GM12891 (cell line): ENCODE results near the gene ITPKA.

Experiments used
- DNase-seq: peaks from one replicate; pipeline ENCODE4 v3.0.0; 2011; ENCODE audit warnings: low spot score; ENCODE audit not compliant: insufficient read length
- FAIRE-seq: peaks from 2 replicates; lab custom pipeline; 2011; peaks lifted over from hg19 to GRCh38; lab: Jason Lieb, UNC
- PAX5 ChIP-seq: IDR thresholded peaks from 2 replicates; pipeline ENCODE4 v1.6.1; 2011; ENCODE audit warnings: low read length, moderate library complexity, mild to moderate bottlenecking; ENCODE audit not compliant: insufficient read depth, severe bottlenecking
- POLR2A ChIP-seq: IDR thresholded peaks from 2 replicates; pipeline ENCODE4 v1.6.1; 2011; ENCODE audit warnings: low read depth, low read length, control low read depth
- POLR2AphosphoS5 ChIP-seq: IDR thresholded peaks from 2 replicates; pipeline ENCODE4 v1.6.1; 2011; ENCODE audit warnings: low read depth, low read length, control low read depth
- POU2F2 ChIP-seq: IDR thresholded peaks from 2 replicates; pipeline ENCODE4 v1.6.1; 2011; ENCODE audit warnings: low read depth, mild to moderate bottlenecking, control low read depth, low read length, moderate library complexity
- SPI1 ChIP-seq: IDR thresholded peaks from 2 replicates; pipeline ENCODE4 v1.6.1; 2011; ENCODE audit warnings: low read depth, low read length, control low read depth
- TAF1 ChIP-seq: IDR thresholded peaks from 2 replicates; pipeline ENCODE4 v1.6.1; 2011; ENCODE audit warnings: low read depth, low read length, control low read depth

The ITPKA gene

GRCh38 chr15:41474941-41475340 is 18.7 kb upstream of the ITPKA start:
- FAIRE-seq (no peak), DNase-seq (no peak)
- no peak for TF ChIP-seq PAX5
- no peak for TF ChIP-seq POLR2AphosphoS5
- no peak for TF ChIP-seq POU2F2
- no peak for TF ChIP-seq SPI1
- no peak for TF ChIP-seq POLR2A
- TF ChIP-seq TAF1 = no peak

- TF ChIP-seq SPI1 (no peak), POLR2AphosphoS5 (no peak)
- FAIRE-seq = no peak
These were observed 17.1 kb upstream of the ITPKA start for GRCh38 chr15:41476416-41477048.

GRCh38 chr15:41480396-41481140 is 13.1 kb upstream of the ITPKA start:
- TF ChIP-seq SPI1 (no peak), POLR2A (no peak), PAX5 (no peak), POU2F2 (no peak), TAF1 (no peak), POLR2AphosphoS5 (no peak)
- FAIRE-seq = no peak
- DNase-seq = no peak

More at GRCh38 chr15:41476416-41477048, 17.1 kb upstream of the ITPKA start:
- no peak for DNase-seq

GRCh38 chr15:41482110-41482877 is 11.4 kb upstream of the ITPKA start:
- DNase-seq (no peak), FAIRE-seq (no peak)
- no peak for TF ChIP-seq POLR2A

GRCh38 chr15:41483115-41483514 is 10.6 kb upstream of the ITPKA start:
- peak; percentile 62 for DNase-seq
- no peak for TF ChIP-seq TAF1
- TF ChIP-seq POU2F2 = peak; percentile 91; the same call in 1 of the 2 replicates
- peak; percentile 85 for TF ChIP-seq SPI1
- TF ChIP-seq POLR2A = no peak
- TF ChIP-seq PAX5 = no peak
- peak; percentile 93 for FAIRE-seq

- no peak for TF ChIP-seq TAF1
- no peak for TF ChIP-seq PAX5
- TF ChIP-seq POLR2A = no peak
- TF ChIP-seq POLR2AphosphoS5 = no peak
- no peak for TF ChIP-seq SPI1
- TF ChIP-seq POU2F2 = no peak
- FAIRE-seq = no peak
These were observed 10.2 kb upstream of the ITPKA start for GRCh38 chr15:41483519-41483918.

GRCh38 chr15:41484937-41485625 is 8.6 kb upstream of the ITPKA start:
- DNase-seq = no peak
- no peak for TF ChIP-seq PAX5
- TF ChIP-seq POLR2A = no peak
- no peak for FAIRE-seq

More at GRCh38 chr15:41483519-41483918, 10.2 kb upstream of the ITPKA start:
- no peak for DNase-seq

GRCh38 chr15:41486286-41486685 is 7.4 kb upstream of the ITPKA start:
- TF ChIP-seq POLR2A (no peak), TAF1 (no peak), SPI1 (no peak), POLR2AphosphoS5 (no peak), PAX5 (no peak), POU2F2 (no peak)
- FAIRE-seq (no peak), DNase-seq (no peak)

- DNase-seq (no peak), FAIRE-seq (no peak)
- no peak for TF ChIP-seq PAX5
- no peak for TF ChIP-seq POU2F2
- TF ChIP-seq POLR2AphosphoS5 = no peak
- no peak for TF ChIP-seq TAF1
- TF ChIP-seq POLR2A = no peak
- no peak for TF ChIP-seq SPI1
These were observed 6.3 kb upstream of the ITPKA start for GRCh38 chr15:41487381-41487780.

GRCh38 chr15:41487802-41488201 is 5.9 kb upstream of the ITPKA start:
- FAIRE-seq (peak; percentile 85), DNase-seq (no peak)
- TF ChIP-seq SPI1 (no peak), POLR2A (no peak), TAF1 (no peak), POU2F2 (no peak), PAX5 (no peak), POLR2AphosphoS5 (no peak)
